Fibroblast of skin of right biceps (primary cell): ENCODE results near the gene BBX.
"Not testable (repeated sequence)": the region's sequence is repeated elsewhere in the genome, so short reads cannot be mapped to it uniquely, and the experiment has no call there.

Experiments
- DNase-seq: peaks from one replicate; pipeline ENCODE4 v3.0.0-alpha.2; 2013

The BBX gene

GRCh38 chr3:107543666-107544065, 20.9 kb downstream of the BBX start:
- no peak for DNase-seq

- DNase-seq = peak; percentile 21
These were observed 22.9 kb downstream of the BBX start for GRCh38 chr3:107545680-107546120.

- DNase-seq = no peak
These were observed 25.8 kb downstream of the BBX start for GRCh38 chr3:107548601-107549000.

GRCh38 chr3:107555359-107555758, 32.6 kb downstream of the BBX start:
- no peak for DNase-seq

GRCh38 chr3:107557743-107558142, 35.0 kb downstream of the BBX start:
- DNase-seq = no peak

GRCh38 chr3:107560166-107560565, 37.4 kb downstream of the BBX start:
- DNase-seq = no peak

- DNase-seq = no peak
These were observed 39.2 kb downstream of the BBX start for GRCh38 chr3:107561980-107562379.

GRCh38 chr3:107562969-107563529, 40.3 kb downstream of the BBX start:
- DNase-seq = no peak

- DNase-seq = not testable (repeated sequence)
These were observed 42.5 kb downstream of the BBX start for GRCh38 chr3:107565244-107565643.

GRCh38 chr3:107571089-107571488, 48.3 kb downstream of the BBX start:
- DNase-seq = not testable (repeated sequence)

GRCh38 chr3:107571492-107571891, 48.7 kb downstream of the BBX start:
- not testable (repeated sequence) for DNase-seq

GRCh38 chr3:107574650-107575049, 51.9 kb downstream of the BBX start:
- DNase-seq = peak; percentile 18

- no peak for DNase-seq
These were observed 55.3 kb downstream of the BBX start for GRCh38 chr3:107578091-107578490.

- DNase-seq = no peak
These were observed 55.8 kb downstream of the BBX start for GRCh38 chr3:107578523-107578922.

GRCh38 chr3:107579371-107579770, 56.6 kb downstream of the BBX start:
- no peak for DNase-seq

GRCh38 chr3:107581230-107581629, 58.5 kb downstream of the BBX start:
- DNase-seq = no peak

- DNase-seq = no peak
These were observed 65.5 kb downstream of the BBX start for GRCh38 chr3:107588217-107588616.

GRCh38 chr3:107589454-107589853, 66.7 kb downstream of the BBX start:
- DNase-seq = no peak

GRCh38 chr3:107590786-107591185, 68.0 kb downstream of the BBX start:
- DNase-seq = no peak

- no peak for DNase-seq
These were observed 69.3 kb downstream of the BBX start for GRCh38 chr3:107592073-107592472.

- DNase-seq = no peak
These were observed 72.1 kb downstream of the BBX start for GRCh38 chr3:107594870-107595269.

GRCh38 chr3:107596639-107597038, 73.9 kb downstream of the BBX start:
- no peak for DNase-seq

- peak; percentile 53 for DNase-seq
These were observed 76.4 kb downstream of the BBX start for GRCh38 chr3:107598926-107599771.

GRCh38 chr3:107599772-107600145, 77.0 kb downstream of the BBX start:
- DNase-seq = no peak

GRCh38 chr3:107600780-107601179, 78.0 kb downstream of the BBX start:
- DNase-seq = no peak
